ENCODE results near the gene HTT.

DNA sequence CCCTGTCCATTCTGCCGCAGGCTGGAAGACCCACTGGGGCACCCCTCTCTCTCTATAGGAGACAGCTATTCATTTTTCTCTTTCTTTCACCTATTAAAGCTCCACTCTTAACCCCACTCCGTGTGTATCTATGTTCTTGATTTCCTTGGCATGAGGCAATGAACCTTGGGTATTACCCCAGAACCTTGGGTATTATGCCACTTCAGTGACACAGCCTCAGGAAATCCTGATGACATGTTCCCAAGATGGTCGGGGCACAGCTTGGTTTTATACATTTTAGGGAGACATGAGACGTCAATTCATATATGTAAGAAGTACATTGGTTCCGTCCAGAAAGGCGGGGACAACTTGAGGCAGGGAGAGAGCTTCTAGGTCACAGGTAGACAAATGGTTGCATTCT, 13.5 kb upstream of the HTT start:
- TF ChIP-seq POLR2A (IDR thresholded peaks at IDR 0.05) = no peak
- TF ChIP-seq POLR2AphosphoS5 (IDR thresholded peaks at IDR 0.05) = no peak
- TF ChIP-seq, protein P1, sequence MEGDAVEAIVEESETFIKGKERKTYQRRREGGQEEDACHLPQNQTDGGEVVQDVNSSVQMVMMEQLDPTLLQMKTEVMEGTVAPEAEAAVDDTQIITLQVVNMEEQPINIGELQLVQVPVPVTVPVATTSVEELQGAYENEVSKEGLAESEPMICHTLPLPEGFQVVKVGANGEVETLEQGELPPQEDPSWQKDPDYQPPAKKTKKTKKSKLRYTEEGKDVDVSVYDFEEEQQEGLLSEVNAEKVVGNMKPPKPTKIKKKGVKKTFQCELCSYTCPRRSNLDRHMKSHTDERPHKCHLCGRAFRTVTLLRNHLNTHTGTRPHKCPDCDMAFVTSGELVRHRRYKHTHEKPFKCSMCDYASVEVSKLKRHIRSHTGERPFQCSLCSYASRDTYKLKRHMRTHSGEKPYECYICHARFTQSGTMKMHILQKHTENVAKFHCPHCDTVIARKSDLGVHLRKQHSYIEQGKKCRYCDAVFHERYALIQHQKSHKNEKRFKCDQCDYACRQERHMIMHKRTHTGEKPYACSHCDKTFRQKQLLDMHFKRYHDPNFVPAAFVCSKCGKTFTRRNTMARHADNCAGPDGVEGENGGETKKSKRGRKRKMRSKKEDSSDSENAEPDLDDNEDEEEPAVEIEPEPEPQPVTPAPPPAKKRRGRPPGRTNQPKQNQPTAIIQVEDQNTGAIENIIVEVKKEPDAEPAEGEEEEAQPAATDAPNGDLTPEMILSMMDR (IDR thresholded peaks at IDR 0.05) = no peak

Measured in suprapubic skin (tissue), 4 donors.